GM23338 (cell line): ENCODE results near the gene VEZT. TPM values are rescaled to one million over a fixed set of nuclear protein-coding genes. Genes with fewer than 3 reads are reported as not detected.

Source experiments
- ATAC-seq: fragments of 200-7000 bp; cut with Tn5 transposase; 3 replicates; pipeline ENCODE4 v1.9.1; 2020
- DNase-seq: peaks from one replicate; pipeline ENCODE4 v3.0.0-alpha.2; 2015; ENCODE audit warnings: low spot score
- H2AFZ ChIP-seq: fragments of 200-600 bp; sonication (generic); 2 replicates; pipeline ENCODE4 v1.8.0; 2016; ENCODE audit warnings: antibody characterized with exemption, mild to moderate bottlenecking, moderate library complexity
- H3F3A ChIP-seq: fragments of 200-600 bp; sonication (generic); replicated peaks from 2 replicates; pipeline ENCODE4 v1.8.0; 2017; ENCODE audit warnings: antibody characterized with exemption, mixed run types, low read depth
- H3K27ac ChIP-seq: fragments of 200-600 bp; sonication (generic); 2 replicates; pipeline ENCODE4 v1.6.1; 2016; ENCODE audit warnings: low read depth
- H3K27me3 ChIP-seq: fragments of 200-600 bp; sonication (generic); 2 replicates; pipeline ENCODE4 v1.8.0; 2016; ENCODE audit warnings: mild to moderate bottlenecking, mixed run types, moderate library complexity; ENCODE audit not compliant: insufficient read depth
- H3K36me3 ChIP-seq: fragments of 200-600 bp; sonication (generic); 2 replicates; pipeline ENCODE4 v1.8.0; 2016; ENCODE audit warnings: mild to moderate bottlenecking; ENCODE audit not compliant: insufficient read depth
- H3K4me1 ChIP-seq: fragments of 200-600 bp; sonication (generic); 2 replicates; pipeline ENCODE4 v1.8.0; 2016; ENCODE audit warnings: mild to moderate bottlenecking, moderate library complexity; ENCODE audit not compliant: insufficient read depth
- H3K4me2 ChIP-seq: fragments of 200-600 bp; sonication (generic); 2 replicates; pipeline ENCODE4 v1.7.1; 2017; ENCODE audit warnings: mixed run types
- H3K4me3 ChIP-seq: fragments of 200-600 bp; sonication (generic); 2 replicates; pipeline ENCODE4 v1.6.1; 2016; ENCODE audit warnings: mixed run types
- H3K79me2 ChIP-seq: fragments of 200-600 bp; sonication (generic); replicated peaks from 2 replicates; pipeline ENCODE4 v1.8.0; 2017; ENCODE audit warnings: mild to moderate bottlenecking; ENCODE audit not compliant: insufficient read depth
- H3K9me2 ChIP-seq: fragments of 200-600 bp; sonication (generic); 2 replicates; pipeline ENCODE4 v1.8.0; 2017; ENCODE audit not compliant: insufficient read depth
- H4K20me1 ChIP-seq: fragments of 200-600 bp; sonication (generic); replicated peaks from 2 replicates; pipeline ENCODE4 v1.8.0; 2017; ENCODE audit warnings: mild to moderate bottlenecking; ENCODE audit not compliant: insufficient read depth
- H3K27ac Mint-ChIP-seq: 2 replicates; pipeline ENCODE4 v1.8.0; 2020; ENCODE audit warnings: inconsistent platforms, mild to moderate bottlenecking, moderate library complexity, mixed read lengths
- H3K27me3 Mint-ChIP-seq: 3 replicates; pipeline ENCODE4 v1.8.0; 2022; ENCODE audit warnings: low read depth, mild to moderate bottlenecking, moderate library complexity, mixed read lengths, inconsistent platforms; ENCODE audit not compliant: insufficient read depth, poor library complexity
- H3K36me3 Mint-ChIP-seq: 3 replicates; pipeline ENCODE4 v1.8.0; 2021; ENCODE audit warnings: low read depth, mild to moderate bottlenecking, inconsistent platforms, moderate library complexity, mixed read lengths
- H3K4me1 Mint-ChIP-seq: 3 replicates; pipeline ENCODE4 v1.8.0; 2020; ENCODE audit warnings: mild to moderate bottlenecking, inconsistent platforms, mixed read lengths
- H3K4me3 Mint-ChIP-seq: 3 replicates; pipeline ENCODE4 v1.8.0; 2021; ENCODE audit warnings: moderate library complexity, mild to moderate bottlenecking, inconsistent platforms, mixed read lengths
- H3K9me3 Mint-ChIP-seq: 3 replicates; pipeline ENCODE4 v1.8.0; 2020; ENCODE audit warnings: moderate library complexity, mild to moderate bottlenecking, inconsistent platforms, mixed read lengths
- CREB1 ChIP-seq: fragments of 250-450 bp; sonication (Bioruptor Pico); IDR thresholded peaks from 2 replicates; pipeline ENCODE4 v1.5.0; 2020; ENCODE audit warnings: low read depth, mild to moderate bottlenecking, moderate library complexity
- CTCF ChIP-seq, 2 experiments: fragments of 200-600 bp in 1 of 2; sonication (generic) in 1 of 2; conservative IDR thresholded peaks; 2 replicates each; pipeline versions ENCODE4 v1.5.1 to v1.6.1; 2016 to 2017; ENCODE audit warnings: antibody characterized with exemption in 2 of 2, low read depth in 2 of 2, mild to moderate bottlenecking in 2 of 2, moderate library complexity in 1 of 2
- EZH2 ChIP-seq: fragments of 200-600 bp; sonication (generic); IDR thresholded peaks from one replicate; pipeline ENCODE4 v1.8.0; 2017; ENCODE audit warnings: antibody characterized with exemption, mild to moderate bottlenecking, low read depth; ENCODE audit not compliant: unreplicated experiment
- EZH2phosphoT487 ChIP-seq: fragments of 200-600 bp; sonication (generic); IDR thresholded peaks from one replicate; pipeline ENCODE4 v1.8.1; 2018; ENCODE audit warnings: antibody characterized with exemption; ENCODE audit not compliant: unreplicated experiment
- JUNB ChIP-seq: IDR thresholded peaks from one replicate; pipeline ENCODE4 v1.6.1; 2016; ENCODE audit warnings: antibody characterized with exemption; ENCODE audit not compliant: unreplicated experiment
- NANOG ChIP-seq: IDR thresholded peaks from 2 replicates; pipeline ENCODE4 v1.6.1; 2016; ENCODE audit warnings: antibody characterized with exemption, borderline replicate concordance
- POLR2AphosphoS5 ChIP-seq: IDR thresholded peaks from 2 replicates; pipeline ENCODE4 v1.6.1; 2016; ENCODE audit warnings: antibody characterized with exemption, low read depth
- STAT1 ChIP-seq: IDR thresholded peaks from one replicate; pipeline ENCODE4 v1.6.1; 2016; ENCODE audit warnings: antibody characterized with exemption; ENCODE audit not compliant: unreplicated experiment
- ZNF114 ChIP-seq: fragments of 250-450 bp; sonication (Bioruptor Pico); IDR thresholded peaks from 2 replicates; pipeline ENCODE4 v1.5.0; 2020; ENCODE audit warnings: mild to moderate bottlenecking, moderate library complexity
- ZNF331 ChIP-seq: fragments of 250-450 bp; sonication (Bioruptor Pico); IDR thresholded peaks from 2 replicates; pipeline ENCODE4 v1.5.0; 2020; ENCODE audit warnings: low read depth, mild to moderate bottlenecking, moderate library complexity
- polyA plus RNA-seq: library from polyadenylated mRNA; unstranded; fragments of >200 nt; fragmentation: Nextera tagmentation; extraction: Ambion mirVana; gene quantifications from 2 replicates; pipeline ENCODE4 v1.2.1, GENCODE V29; 2016
- total RNA-seq: library from RNA; depleted of rRNA; stranded (reverse); fragments of >200 nt; shearing (Covaris generic); gene quantifications from 2 replicates; pipeline ENCODE4 v1.2.3, GENCODE V29; 2014
- TF ChIP-seq, protein P1 (sequence below): IDR thresholded peaks from 2 replicates; pipeline ENCODE4 v1.6.1; 2016; ENCODE audit warnings: antibody characterized with exemption
- TF ChIP-seq, protein P2 (sequence below): IDR thresholded peaks from one replicate; pipeline ENCODE4 v1.6.1; 2018; ENCODE audit warnings: antibody characterized with exemption; ENCODE audit not compliant: unreplicated experiment
- TF ChIP-seq, protein P3 (sequence below): fragments of 250-450 bp; sonication (Bioruptor Pico); IDR thresholded peaks from 2 replicates; pipeline ENCODE4 v1.5.0; 2020; ENCODE audit warnings: mild to moderate bottlenecking, moderate library complexity

The VEZT gene
- total and polyA plus RNA-seq, 2 experiments from 2014 or later, result 34.2 to 51.5 TPM

- H3K36me3 Mint-ChIP-seq, result no peaks in the 10 kb centered on the region
- no peak overlapping the region for H2AFZ ChIP-seq
- peaks cover 18% of the 10 kb centered on the region for H3K4me1 Mint-ChIP-seq
- no peaks in the 10 kb centered on the region for H3K9me2 ChIP-seq
- H3K27ac ChIP-seq, result no peak overlapping the region
- no peaks in the 10 kb centered on the region for H3K36me3 ChIP-seq
- no peak overlapping the region for H3K4me2 ChIP-seq
- no peak overlapping the region for H3K4me3 ChIP-seq
- H3K4me3 Mint-ChIP-seq, result no peak overlapping the region
- H3K9me3 Mint-ChIP-seq, result no peaks in the 10 kb centered on the region
- H3F3A ChIP-seq, result no peaks in the 10 kb centered on the region
- H3K27ac Mint-ChIP-seq, result no peak overlapping the region
- 0 out of 2 replicates have a peak, but pooled peaks cover 10% of the 10 kb centered on the region for H3K4me1 ChIP-seq
- H4K20me1 ChIP-seq, result peaks cover 7% of the 10 kb centered on the region; the same call in 1 of the 2 replicates
- peaks cover 4% of the 10 kb centered on the region for H3K27me3 Mint-ChIP-seq
- no peak for ATAC-seq
- no peak for DNase-seq
- H3K27me3 ChIP-seq, result no peaks in the 10 kb centered on the region
- no peak for TF ChIP-seq CTCF (conservative IDR thresholded peaks at IDR 0.05; ENCODE audit: low read depth in 2 of 2)
- TF ChIP-seq EZH2phosphoT487, result no peak
- no peak for TF ChIP-seq NANOG
- no peak for TF ChIP-seq ZNF114 (CRISPR knock-in tag)
- TF ChIP-seq POLR2AphosphoS5, result no peak
- no peak for TF ChIP-seq JUNB
- TF ChIP-seq, protein P1, sequence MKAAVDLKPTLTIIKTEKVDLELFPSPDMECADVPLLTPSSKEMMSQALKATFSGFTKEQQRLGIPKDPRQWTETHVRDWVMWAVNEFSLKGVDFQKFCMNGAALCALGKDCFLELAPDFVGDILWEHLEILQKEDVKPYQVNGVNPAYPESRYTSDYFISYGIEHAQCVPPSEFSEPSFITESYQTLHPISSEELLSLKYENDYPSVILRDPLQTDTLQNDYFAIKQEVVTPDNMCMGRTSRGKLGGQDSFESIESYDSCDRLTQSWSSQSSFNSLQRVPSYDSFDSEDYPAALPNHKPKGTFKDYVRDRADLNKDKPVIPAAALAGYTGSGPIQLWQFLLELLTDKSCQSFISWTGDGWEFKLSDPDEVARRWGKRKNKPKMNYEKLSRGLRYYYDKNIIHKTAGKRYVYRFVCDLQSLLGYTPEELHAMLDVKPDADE, result no peak
- no peak for TF ChIP-seq EZH2
- TF ChIP-seq STAT1, result no peak
- TF ChIP-seq, protein P2, sequence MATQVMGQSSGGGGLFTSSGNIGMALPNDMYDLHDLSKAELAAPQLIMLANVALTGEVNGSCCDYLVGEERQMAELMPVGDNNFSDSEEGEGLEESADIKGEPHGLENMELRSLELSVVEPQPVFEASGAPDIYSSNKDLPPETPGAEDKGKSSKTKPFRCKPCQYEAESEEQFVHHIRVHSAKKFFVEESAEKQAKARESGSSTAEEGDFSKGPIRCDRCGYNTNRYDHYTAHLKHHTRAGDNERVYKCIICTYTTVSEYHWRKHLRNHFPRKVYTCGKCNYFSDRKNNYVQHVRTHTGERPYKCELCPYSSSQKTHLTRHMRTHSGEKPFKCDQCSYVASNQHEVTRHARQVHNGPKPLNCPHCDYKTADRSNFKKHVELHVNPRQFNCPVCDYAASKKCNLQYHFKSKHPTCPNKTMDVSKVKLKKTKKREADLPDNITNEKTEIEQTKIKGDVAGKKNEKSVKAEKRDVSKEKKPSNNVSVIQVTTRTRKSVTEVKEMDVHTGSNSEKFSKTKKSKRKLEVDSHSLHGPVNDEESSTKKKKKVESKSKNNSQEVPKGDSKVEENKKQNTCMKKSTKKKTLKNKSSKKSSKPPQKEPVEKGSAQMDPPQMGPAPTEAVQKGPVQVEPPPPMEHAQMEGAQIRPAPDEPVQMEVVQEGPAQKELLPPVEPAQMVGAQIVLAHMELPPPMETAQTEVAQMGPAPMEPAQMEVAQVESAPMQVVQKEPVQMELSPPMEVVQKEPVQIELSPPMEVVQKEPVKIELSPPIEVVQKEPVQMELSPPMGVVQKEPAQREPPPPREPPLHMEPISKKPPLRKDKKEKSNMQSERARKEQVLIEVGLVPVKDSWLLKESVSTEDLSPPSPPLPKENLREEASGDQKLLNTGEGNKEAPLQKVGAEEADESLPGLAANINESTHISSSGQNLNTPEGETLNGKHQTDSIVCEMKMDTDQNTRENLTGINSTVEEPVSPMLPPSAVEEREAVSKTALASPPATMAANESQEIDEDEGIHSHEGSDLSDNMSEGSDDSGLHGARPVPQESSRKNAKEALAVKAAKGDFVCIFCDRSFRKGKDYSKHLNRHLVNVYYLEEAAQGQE, result no peak
- TF ChIP-seq, protein P3, sequence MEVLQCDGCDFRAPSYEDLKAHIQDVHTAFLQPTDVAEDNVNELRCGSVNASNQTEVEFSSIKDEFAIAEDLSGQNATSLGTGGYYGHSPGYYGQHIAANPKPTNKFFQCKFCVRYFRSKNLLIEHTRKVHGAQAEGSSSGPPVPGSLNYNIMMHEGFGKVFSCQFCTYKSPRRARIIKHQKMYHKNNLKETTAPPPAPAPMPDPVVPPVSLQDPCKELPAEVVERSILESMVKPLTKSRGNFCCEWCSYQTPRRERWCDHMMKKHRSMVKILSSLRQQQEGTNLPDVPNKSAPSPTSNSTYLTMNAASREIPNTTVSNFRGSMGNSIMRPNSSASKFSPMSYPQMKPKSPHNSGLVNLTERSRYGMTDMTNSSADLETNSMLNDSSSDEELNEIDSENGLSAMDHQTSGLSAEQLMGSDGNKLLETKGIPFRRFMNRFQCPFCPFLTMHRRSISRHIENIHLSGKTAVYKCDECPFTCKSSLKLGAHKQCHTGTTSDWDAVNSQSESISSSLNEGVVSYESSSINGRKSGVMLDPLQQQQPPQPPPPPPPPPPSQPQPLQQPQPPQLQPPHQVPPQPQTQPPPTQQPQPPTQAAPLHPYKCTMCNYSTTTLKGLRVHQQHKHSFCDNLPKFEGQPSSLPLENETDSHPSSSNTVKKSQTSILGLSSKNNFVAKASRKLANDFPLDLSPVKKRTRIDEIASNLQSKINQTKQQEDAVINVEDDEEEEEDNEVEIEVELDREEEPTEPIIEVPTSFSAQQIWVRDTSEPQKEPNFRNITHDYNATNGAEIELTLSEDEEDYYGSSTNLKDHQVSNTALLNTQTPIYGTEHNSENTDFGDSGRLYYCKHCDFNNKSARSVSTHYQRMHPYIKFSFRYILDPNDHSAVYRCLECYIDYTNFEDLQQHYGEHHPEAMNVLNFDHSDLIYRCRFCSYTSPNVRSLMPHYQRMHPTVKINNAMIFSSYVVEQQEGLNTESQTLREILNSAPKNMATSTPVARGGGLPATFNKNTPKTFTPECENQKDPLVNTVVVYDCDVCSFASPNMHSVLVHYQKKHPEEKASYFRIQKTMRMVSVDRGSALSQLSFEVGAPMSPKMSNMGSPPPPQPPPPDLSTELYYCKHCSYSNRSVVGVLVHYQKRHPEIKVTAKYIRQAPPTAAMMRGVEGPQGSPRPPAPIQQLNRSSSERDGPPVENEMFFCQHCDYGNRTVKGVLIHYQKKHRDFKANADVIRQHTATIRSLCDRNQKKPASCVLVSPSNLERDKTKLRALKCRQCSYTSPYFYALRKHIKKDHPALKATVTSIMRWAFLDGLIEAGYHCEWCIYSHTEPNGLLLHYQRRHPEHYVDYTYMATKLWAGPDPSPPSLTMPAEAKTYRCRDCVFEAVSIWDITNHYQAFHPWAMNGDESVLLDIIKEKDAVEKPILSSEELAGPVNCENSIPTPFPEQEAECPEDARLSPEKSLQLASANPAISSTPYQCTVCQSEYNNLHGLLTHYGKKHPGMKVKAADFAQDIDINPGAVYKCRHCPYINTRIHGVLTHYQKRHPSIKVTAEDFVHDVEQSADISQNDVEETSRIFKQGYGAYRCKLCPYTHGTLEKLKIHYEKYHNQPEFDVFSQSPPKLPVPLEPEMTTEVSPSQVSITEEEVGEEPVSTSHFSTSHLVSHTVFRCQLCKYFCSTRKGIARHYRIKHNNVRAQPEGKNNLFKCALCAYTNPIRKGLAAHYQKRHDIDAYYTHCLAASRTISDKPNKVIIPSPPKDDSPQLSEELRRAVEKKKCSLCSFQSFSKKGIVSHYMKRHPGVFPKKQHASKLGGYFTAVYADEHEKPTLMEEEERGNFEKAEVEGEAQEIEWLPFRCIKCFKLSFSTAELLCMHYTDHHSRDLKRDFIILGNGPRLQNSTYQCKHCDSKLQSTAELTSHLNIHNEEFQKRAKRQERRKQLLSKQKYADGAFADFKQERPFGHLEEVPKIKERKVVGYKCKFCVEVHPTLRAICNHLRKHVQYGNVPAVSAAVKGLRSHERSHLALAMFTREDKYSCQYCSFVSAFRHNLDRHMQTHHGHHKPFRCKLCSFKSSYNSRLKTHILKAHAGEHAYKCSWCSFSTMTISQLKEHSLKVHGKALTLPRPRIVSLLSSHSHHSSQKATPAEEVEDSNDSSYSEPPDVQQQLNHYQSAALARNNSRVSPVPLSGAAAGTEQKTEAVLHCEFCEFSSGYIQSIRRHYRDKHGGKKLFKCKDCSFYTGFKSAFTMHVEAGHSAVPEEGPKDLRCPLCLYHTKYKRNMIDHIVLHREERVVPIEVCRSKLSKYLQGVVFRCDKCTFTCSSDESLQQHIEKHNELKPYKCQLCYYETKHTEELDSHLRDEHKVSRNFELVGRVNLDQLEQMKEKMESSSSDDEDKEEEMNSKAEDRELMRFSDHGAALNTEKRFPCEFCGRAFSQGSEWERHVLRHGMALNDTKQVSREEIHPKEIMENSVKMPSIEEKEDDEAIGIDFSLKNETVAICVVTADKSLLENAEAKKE (CRISPR knock-in tag), result no peak
- no peak for TF ChIP-seq CREB1 (CRISPR knock-in tag)
- TF ChIP-seq ZNF331 (CRISPR knock-in tag), result no peak
- peaks cover 67% of the 10 kb centered on the region for H3K79me2 ChIP-seq
Observed at GRCh38 chr12:95178136-95178535, 39.5 kb upstream of the VEZT start.
